Gastrocnemius medialis (tissue), 4 donors: Measurements from ENCODE around the gene CDH23. TPM values are rescaled to one million over a fixed set of nuclear protein-coding genes. Genes with fewer than 3 reads are reported as not detected.

Experiments used
- ATAC-seq, 2 donors: fragments of 150-250 bp; one replicate each; pipeline ENCODE4 v1.9.1; 2016
- DNase-seq, 2 donors: peaks; one replicate each; pipeline ENCODE4 v3.0.0-alpha.2; 2019
- H3K27ac ChIP-seq, 4 donors: fragments of 200-600 bp; sonication (generic); 1 replicate in 1 of 4; 2 replicates in 3 of 4; pipeline ENCODE4 v1.5.1; 2016 to 2018; ENCODE audit warnings: mild to moderate bottlenecking in 2 of 4, moderate library complexity in 1 of 4
- H3K27me3 ChIP-seq, 3 donors: fragments of 200-600 bp; sonication (generic) in 2 of 3; 1 replicate in 1 of 3; 2 replicates in 2 of 3; pipeline versions ENCODE4 v1.5.1 to v1.6.0; 2016 to 2019; ENCODE audit warnings: mild to moderate bottlenecking in 1 of 3, moderate library complexity in 1 of 3
- H3K36me3 ChIP-seq, 2 donors: fragments of 200-600 bp; sonication (generic) in 1 of 2; one replicate each; pipeline ENCODE4 v1.5.1; 2017 to 2018
- H3K4me1 ChIP-seq, 2 donors: fragments of 200-600 bp; sonication (generic) in 1 of 2; one replicate each; pipeline ENCODE4 v1.5.1; 2016 to 2017; ENCODE audit warnings: mild to moderate bottlenecking in 2 of 2
- H3K4me3 ChIP-seq, 4 donors: fragments of 200-600 bp; sonication (generic) in 3 of 4; 1 replicate in 1 of 4; 2 replicates in 3 of 4; pipeline ENCODE4 v1.5.1; 2016 to 2019; ENCODE audit warnings: mild to moderate bottlenecking in 2 of 4
- H3K9me3 ChIP-seq, 3 donors: fragments of 200-600 bp; sonication (generic) in 2 of 3; 1 replicate in 1 of 3; 2 replicates in 2 of 3; pipeline ENCODE4 v1.5.1; 2016 to 2019
- CTCF ChIP-seq, 5 experiments: fragments of 450-650 bp in 3 of 5; fragments of 200-600 bp in 2 of 5; sonication (generic) in 2 of 5; IDR thresholded peaks in 4 of 5; conservative IDR thresholded peaks in 1 of 5; 1 replicate in 4 of 5; 2 replicates in 1 of 5; pipeline ENCODE4 v1.5.1; 2016 to 2019; ENCODE audit warnings: antibody characterized with exemption in 5 of 5, mild to moderate bottlenecking in 3 of 5, moderate library complexity in 3 of 5
- POLR2A ChIP-seq, 2 donors: fragments of 450-650 bp; IDR thresholded peaks; one replicate each; pipeline ENCODE4 v1.6.1; 2017; ENCODE audit warnings: antibody characterized with exemption in 2 of 2, mild to moderate bottlenecking in 2 of 2, moderate library complexity in 2 of 2
- in situ Hi-C, 4 donors: fragments of 200-750 bp; cut with MboI; loops; one replicate each; pipeline versions ENCODE4 v1.15.0 to v1.8.0; 2017; ENCODE audit warnings: low sequenced_read_pairs in 4 of 4
- intact Hi-C: fragments of 100-400 bp; cut with DNase I; formaldehyde crosslinking; loops from one replicate; pipeline ENCODE4 v1.15.1; 2023; ENCODE audit warnings: low total_unique reads
- total RNA-seq, 4 donors: library from RNA; depleted of rRNA; stranded (reverse); fragments of >200 nt; gene quantifications; one replicate each; pipeline versions ENCODE4 v1.1.0 to v1.2.3, GENCODE V29; 2016

Gene CDH23
- total RNA-seq, 4 donors from 2014 or later, result 0.53 to 1.8 (median 1.2) TPM

- intact Hi-C loops, result no loop called here
- ATAC-seq, result no peak
- in situ Hi-C loops, result no loop called here
- no peak overlapping the region for H3K4me3 ChIP-seq
- no peaks in the 10 kb centered on the region for H3K36me3 ChIP-seq
- H3K9me3 ChIP-seq, result no peaks in the 10 kb centered on the region
- no peak for TF ChIP-seq CTCF (IDR thresholded peaks at IDR 0.05 in 4 of 5, conservative IDR thresholded peaks at IDR 0.05 in 1 of 5)
- no peak for TF ChIP-seq POLR2A (IDR thresholded peaks at IDR 0.05)
- no peaks in the 10 kb centered on the region for H3K27me3 ChIP-seq
- no peak overlapping the region for H3K27ac ChIP-seq
- H3K4me1 ChIP-seq, result no peaks in the 10 kb centered on the region
- DNase-seq, result no peak
These were observed 136.2 kb downstream of the CDH23 start for GRCh38 chr10:71532878-71533277.

- no peak overlapping the region for H3K27ac ChIP-seq
- H3K4me3 ChIP-seq, result no peak overlapping the region
- no peaks in the 10 kb centered on the region for H3K4me1 ChIP-seq
- no peaks in the 10 kb centered on the region for H3K27me3 ChIP-seq
- intact Hi-C loops, result no loop called here
- in situ Hi-C loops, result no loop called here
- TF ChIP-seq CTCF (IDR thresholded peaks at IDR 0.05 in 4 of 5, conservative IDR thresholded peaks at IDR 0.05 in 1 of 5) (no peak), POLR2A (IDR thresholded peaks at IDR 0.05) (no peak)
- no peaks in the 10 kb centered on the region for H3K36me3 ChIP-seq
- DNase-seq (no peak), ATAC-seq (no peak)
- no peaks in the 10 kb centered on the region for H3K9me3 ChIP-seq
These were observed 137.2 kb downstream of the CDH23 start for GRCh38 chr10:71533936-71534335.

- Histone ChIP-seq H3K9me3 (no peaks in the 10 kb centered on the region), H3K27ac (no peak overlapping the region), H3K36me3 (no peaks in the 10 kb centered on the region), H3K27me3 (no peaks in the 10 kb centered on the region), H3K4me3 (no peak overlapping the region), H3K4me1 (no peaks in the 10 kb centered on the region)
- in situ Hi-C loops, result no loop called here
- intact Hi-C loops, result no loop called here
- TF ChIP-seq POLR2A (IDR thresholded peaks at IDR 0.05), result no peak
- TF ChIP-seq CTCF (IDR thresholded peaks at IDR 0.05 in 4 of 5, conservative IDR thresholded peaks at IDR 0.05 in 1 of 5), result no peak
- no peak for DNase-seq
- no peak for ATAC-seq
These were observed 138.0 kb downstream of the CDH23 start for GRCh38 chr10:71534568-71535194.

GRCh38 chr10:71536332-71536731 lies 139.6 kb downstream of the CDH23 start:
- Histone ChIP-seq H3K27ac (no peak overlapping the region), H3K9me3 (no peaks in the 10 kb centered on the region), H3K4me1 (no peaks in the 10 kb centered on the region), H3K27me3 (no peaks in the 10 kb centered on the region), H3K36me3 (no peaks in the 10 kb centered on the region), H3K4me3 (no peak overlapping the region)
- no peak for DNase-seq
- no peak for ATAC-seq
- no peak for TF ChIP-seq CTCF (IDR thresholded peaks at IDR 0.05 in 4 of 5, conservative IDR thresholded peaks at IDR 0.05 in 1 of 5)
- no peak for TF ChIP-seq POLR2A (IDR thresholded peaks at IDR 0.05)
- in situ Hi-C loops, result no loop called here
- intact Hi-C loops, result no loop called here

- no peak overlapping the region for H3K27ac ChIP-seq
- no peak overlapping the region for H3K4me3 ChIP-seq
- DNase-seq, result no peak
- no peak for ATAC-seq
- in situ Hi-C loops (no loop called here), intact Hi-C loops (no loop called here)
- no peaks in the 10 kb centered on the region for H3K36me3 ChIP-seq
- no peaks in the 10 kb centered on the region for H3K27me3 ChIP-seq
- TF ChIP-seq CTCF (IDR thresholded peaks at IDR 0.05 in 4 of 5, conservative IDR thresholded peaks at IDR 0.05 in 1 of 5) (no peak), POLR2A (IDR thresholded peaks at IDR 0.05) (no peak)
- H3K4me1 ChIP-seq, result no peaks in the 10 kb centered on the region
- H3K9me3 ChIP-seq, result no peaks in the 10 kb centered on the region
These were observed 140.4 kb downstream of the CDH23 start for GRCh38 chr10:71537125-71537524.
